GM19193 (cell line): ENCODE results near the gene SRRM5.

Source experiments
- POLR2A ChIP-seq: IDR thresholded peaks from 4 replicates; pipeline ENCODE4 v1.6.1; 2011; ENCODE audit not compliant: insufficient read depth, insufficient read length; ENCODE audit errors: extremely low read depth

The SRRM5 gene

GRCh38 chr19:43662487-43662886 lies 50.6 kb downstream of the SRRM5 start:
- TF ChIP-seq POLR2A: no peak

GRCh38 chr19:43664018-43664417 lies 52.1 kb downstream of the SRRM5 start:
- TF ChIP-seq POLR2A: no peak
